HEK293 (cell line): ENCODE results near the gene BIN2.

Experiments
- CTCF ChIA-PET: fragments of 350-600 bp; formaldehyde crosslinking; extraction: SDS; loops from one replicate; lab custom pipeline; 2021; ENCODE audit warnings: antibody characterized with exemption; lab: Yijun Ruan, JAX
- POLR2A ChIA-PET: fragments of 300-600 bp; formaldehyde crosslinking; extraction: SDS; loops from one replicate; lab custom pipeline; 2020; ENCODE audit warnings: antibody characterized with exemption, inconsistent platforms; lab: Yijun Ruan, JAX
- H3K27ac ChIP-seq: fragments of 200-500 bp; sonication (Bioruptor generic); 2 replicates; pipeline ENCODE4 v1.5.1; 2014; ENCODE audit warnings: low read depth, low read length, control low read depth, inconsistent platforms; ENCODE audit errors: extremely low read depth
- H3K36me3 ChIP-seq, 2 experiments: fragments of 200-500 bp in 1 of 2; sonication (Bioruptor generic) in 1 of 2; 1 replicate in 1 of 2; 2 replicates in 1 of 2; pipeline ENCODE4 v1.5.1; 2014 to 2017; ENCODE audit warnings: inconsistent platforms in 2 of 2, low read length in 2 of 2; ENCODE audit not compliant: control insufficient read depth in 2 of 2, insufficient read depth in 1 of 2
- H3K4me1 ChIP-seq: fragments of 200-500 bp; sonication (Bioruptor generic); 2 replicates; pipeline ENCODE4 v1.5.1; 2014; ENCODE audit warnings: mild to moderate bottlenecking, low read length, inconsistent platforms; ENCODE audit not compliant: control insufficient read depth, insufficient read depth
- H3K4me3 ChIP-seq: 2 replicates; pipeline ENCODE4 v1.5.1; 2011; ENCODE audit warnings: low read depth, mild to moderate bottlenecking, control low read depth, low read length, moderate library complexity
- H3K9me3 ChIP-seq: fragments of 200-500 bp; sonication (Bioruptor generic); 2 replicates; pipeline ENCODE4 v1.5.1; 2014; ENCODE audit warnings: low read depth, low read length, inconsistent platforms; ENCODE audit not compliant: control insufficient read depth, insufficient read depth
- BCL11A ChIP-seq: fragments of 450-650 bp; formaldehyde crosslinking; IDR thresholded peaks from 2 replicates; pipeline ENCODE4 v1.5.1; 2016; ENCODE audit warnings: low read depth, missing biosample characterization, missing genetic modification characterization
- KLF1 ChIP-seq: fragments of 450-650 bp; formaldehyde crosslinking; IDR thresholded peaks from 2 replicates; pipeline ENCODE4 v1.5.1; 2016; ENCODE audit warnings: missing biosample characterization, missing genetic modification characterization
- KLF10 ChIP-seq: fragments of 450-650 bp; IDR thresholded peaks from 2 replicates; pipeline ENCODE4 v1.5.1; 2018; ENCODE audit warnings: missing biosample characterization, mild to moderate bottlenecking, missing genetic modification characterization
- KLF8 ChIP-seq: fragments of 450-650 bp; formaldehyde crosslinking; IDR thresholded peaks from 2 replicates; pipeline ENCODE4 v1.5.1; 2016; ENCODE audit warnings: missing biosample characterization, missing genetic modification characterization
- PRDM4 ChIP-seq: fragments of 450-650 bp; formaldehyde crosslinking; IDR thresholded peaks from 2 replicates; pipeline ENCODE4 v1.5.1; 2017; ENCODE audit warnings: missing biosample characterization, missing genetic modification characterization
- SCRT1 ChIP-seq: fragments of 450-650 bp; formaldehyde crosslinking; IDR thresholded peaks from 2 replicates; pipeline ENCODE4 v1.5.1; 2016; ENCODE audit warnings: missing biosample characterization, missing genetic modification characterization, borderline replicate concordance
- SCRT2 ChIP-seq: fragments of 450-650 bp; formaldehyde crosslinking; IDR thresholded peaks from 2 replicates; pipeline ENCODE4 v1.5.1; 2016; ENCODE audit warnings: missing biosample characterization, missing genetic modification characterization
- ZNF10 ChIP-seq: fragments of 450-650 bp; formaldehyde crosslinking; IDR thresholded peaks from 2 replicates; pipeline ENCODE4 v1.5.1; 2017; ENCODE audit warnings: missing biosample characterization, missing genetic modification characterization
- ZNF16 ChIP-seq: fragments of 450-650 bp; formaldehyde crosslinking; IDR thresholded peaks from 2 replicates; pipeline ENCODE4 v1.5.1; 2016; ENCODE audit warnings: low read depth, missing biosample characterization, missing genetic modification characterization
- ZNF214 ChIP-seq: fragments of 450-650 bp; formaldehyde crosslinking; IDR thresholded peaks from 2 replicates; pipeline ENCODE4 v1.5.1; 2017; ENCODE audit warnings: missing biosample characterization, mild to moderate bottlenecking, missing genetic modification characterization, borderline replicate concordance
- ZNF223 ChIP-seq: fragments of 450-650 bp; formaldehyde crosslinking; IDR thresholded peaks from 2 replicates; pipeline ENCODE4 v1.5.1; 2016; ENCODE audit warnings: missing biosample characterization, missing genetic modification characterization
- ZNF23 ChIP-seq: fragments of 450-650 bp; formaldehyde crosslinking; IDR thresholded peaks from 2 replicates; pipeline ENCODE4 v1.5.1; 2016; ENCODE audit warnings: missing biosample characterization, missing genetic modification characterization, borderline replicate concordance
- ZNF473 ChIP-seq: fragments of 450-650 bp; formaldehyde crosslinking; IDR thresholded peaks from 2 replicates; pipeline ENCODE4 v1.5.1; 2017; ENCODE audit warnings: missing biosample characterization, missing genetic modification characterization
- ZNF623 ChIP-seq: fragments of 450-650 bp; formaldehyde crosslinking; IDR thresholded peaks from 2 replicates; pipeline ENCODE4 v1.5.1; 2016; ENCODE audit warnings: missing biosample characterization, missing genetic modification characterization
- ZNF639 ChIP-seq: fragments of 450-650 bp; formaldehyde crosslinking; IDR thresholded peaks from 2 replicates; pipeline ENCODE4 v1.5.1; 2016; ENCODE audit warnings: missing biosample characterization, missing genetic modification characterization
- ZNF707 ChIP-seq: fragments of 450-650 bp; formaldehyde crosslinking; IDR thresholded peaks from 2 replicates; pipeline ENCODE4 v1.5.1; 2016; ENCODE audit warnings: missing biosample characterization, missing genetic modification characterization
- ZSCAN4 ChIP-seq: fragments of 450-650 bp; formaldehyde crosslinking; IDR thresholded peaks from 2 replicates; pipeline ENCODE4 v1.5.1; 2017; ENCODE audit warnings: missing biosample characterization, missing genetic modification characterization
- TF ChIP-seq, protein P1 (sequence below): sonication (generic); formaldehyde crosslinking; IDR thresholded peaks from 2 replicates; pipeline ENCODE4 v1.8.1; 2022; ENCODE audit warnings: mild to moderate bottlenecking, moderate library complexity, missing genetic modification reagents

Gene BIN2

DNA sequence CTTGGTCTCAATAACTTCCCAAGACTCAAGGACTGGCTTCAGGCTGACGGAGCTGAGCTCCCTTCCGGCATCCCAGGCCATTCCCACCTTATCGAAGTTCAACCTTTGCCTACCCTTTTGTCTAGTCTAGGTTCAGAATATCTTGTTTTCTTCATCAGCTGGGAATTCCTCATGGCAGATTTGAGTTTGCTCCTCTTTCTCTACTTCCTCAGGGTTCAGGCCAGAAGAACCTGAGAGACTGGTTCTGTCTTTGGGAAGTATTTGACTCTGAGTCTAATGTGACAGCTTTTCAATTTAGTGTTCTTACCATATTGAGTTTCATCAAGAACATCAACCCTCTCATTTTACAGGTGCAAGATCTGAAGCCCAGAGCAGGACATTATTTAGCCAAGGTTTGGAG lies 2.1 kb downstream of the BIN2 start:
- no peaks in the 10 kb centered on the region for H3K4me1 ChIP-seq
- H3K36me3 ChIP-seq = no peaks in the 10 kb centered on the region
- H3K27ac ChIP-seq = no peak overlapping the region
- CTCF ChIA-PET = interaction anchor here (0.7 to 2.0 kb wide), 3 partner anchors 19 to 30 kb away, joined by 3 to 8 read pairs (median 3); no protein-coding TSS in a partner anchor
- TF ChIP-seq KLF8 (no peak), ZNF623 (tag by site-specific recombination) (no peak)
- no peak overlapping the region for H3K4me3 ChIP-seq
- POLR2A ChIA-PET = no interaction called here
- no peaks in the 10 kb centered on the region for H3K9me3 ChIP-seq

DNA sequence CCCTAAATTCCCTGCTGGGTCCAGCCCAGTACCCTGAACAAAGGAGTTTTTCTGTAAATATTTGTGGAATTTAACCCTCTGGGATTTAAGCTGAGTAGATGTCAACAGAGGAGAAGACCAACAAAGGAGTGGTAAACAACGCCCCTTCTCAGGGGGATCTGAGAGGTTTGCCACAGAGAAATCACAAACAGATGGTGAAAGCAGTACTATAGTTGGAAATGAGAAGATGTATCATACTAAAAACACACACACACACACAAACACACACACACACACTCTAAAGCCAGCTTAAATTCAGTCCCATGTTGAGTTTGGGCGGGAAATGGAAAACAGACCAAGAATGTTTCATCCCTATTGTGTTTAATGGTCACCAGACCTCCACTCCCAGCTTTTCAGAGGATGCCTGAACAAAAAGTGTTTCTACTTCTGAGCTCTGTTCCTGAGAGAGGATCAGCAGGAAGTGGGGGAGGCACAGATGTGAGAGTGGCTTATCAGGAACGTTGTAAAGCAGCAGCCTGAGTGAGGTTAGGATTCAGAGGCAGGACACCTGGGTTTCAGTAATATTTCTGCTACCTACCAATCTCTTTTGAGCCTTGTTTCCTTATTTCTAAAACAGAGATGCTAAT lies 3.2 kb downstream of the BIN2 start:
- no peak overlapping the region for H3K4me3 ChIP-seq

GRCh38 chr12:51320311-51320694 lies 3.7 kb downstream of the BIN2 start:
- H3K36me3 ChIP-seq = no peaks in the 10 kb centered on the region
- no peaks in the 10 kb centered on the region for H3K9me3 ChIP-seq
- POLR2A ChIA-PET = no interaction called here
- no peak overlapping the region for H3K27ac ChIP-seq
- no peaks in the 10 kb centered on the region for H3K4me1 ChIP-seq
- TF ChIP-seq KLF10 (tag by site-specific recombination) = no peak
- no peak for TF ChIP-seq ZNF214 (tag by site-specific recombination)
- TF ChIP-seq ZNF16 (tag by site-specific recombination) = no peak
- TF ChIP-seq ZNF23 (tag by site-specific recombination) = no peak
- no peak for TF ChIP-seq PRDM4 (tag by site-specific recombination)
- no peak for TF ChIP-seq BCL11A
- no peak overlapping the region for H3K4me3 ChIP-seq
- CTCF ChIA-PET = interaction anchor here (2.0 kb wide), 1 partner anchor 21 kb away, joined by 8 read pairs; no protein-coding TSS in a partner anchor

More for the DNA sequence above, 3.2 kb downstream of the BIN2 start:
- Histone ChIP-seq H3K4me1 (no peaks in the 10 kb centered on the region), H3K9me3 (no peaks in the 10 kb centered on the region), H3K27ac (no peak overlapping the region), H3K36me3 (no peaks in the 10 kb centered on the region)
- TF ChIP-seq ZNF473 (tag by site-specific recombination) (no peak), ZSCAN4 (tag by site-specific recombination) (peak; percentile 76)
- ChIA-PET POLR2A (no interaction called here), CTCF (interaction anchor here (0.6 to 2.0 kb wide), 6 partner anchors 15 to 401 kb away, joined by 3 to 8 read pairs (median 4); no protein-coding TSS in a partner anchor)

- TF ChIP-seq SCRT2 (tag by site-specific recombination) (peak; percentile 91), SCRT1 (peak; percentile 65; the same call in 1 of the 2 replicates), ZNF10 (tag by site-specific recombination) (no peak), ZNF223 (tag by site-specific recombination) (no peak), ZNF639 (tag by site-specific recombination) (no peak), ZNF707 (tag by site-specific recombination) (no peak), KLF1 (tag by site-specific recombination) (peak; percentile 76)
- TF ChIP-seq, protein P1, sequence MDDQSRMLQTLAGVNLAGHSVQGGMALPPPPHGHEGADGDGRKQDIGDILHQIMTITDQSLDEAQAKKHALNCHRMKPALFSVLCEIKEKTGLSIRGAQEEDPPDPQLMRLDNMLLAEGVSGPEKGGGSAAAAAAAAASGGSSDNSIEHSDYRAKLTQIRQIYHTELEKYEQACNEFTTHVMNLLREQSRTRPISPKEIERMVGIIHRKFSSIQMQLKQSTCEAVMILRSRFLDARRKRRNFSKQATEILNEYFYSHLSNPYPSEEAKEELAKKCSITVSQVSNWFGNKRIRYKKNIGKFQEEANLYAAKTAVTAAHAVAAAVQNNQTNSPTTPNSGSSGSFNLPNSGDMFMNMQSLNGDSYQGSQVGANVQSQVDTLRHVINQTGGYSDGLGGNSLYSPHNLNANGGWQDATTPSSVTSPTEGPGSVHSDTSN (CRISPR knock-in tag) = no peak
- Histone ChIP-seq H3K4me3 (no peak overlapping the region), H3K9me3 (no peaks in the 10 kb centered on the region), H3K27ac (no peak overlapping the region), H3K36me3 (no peaks in the 10 kb centered on the region), H3K4me1 (no peaks in the 10 kb centered on the region)
- CTCF ChIA-PET = no interaction called here
- POLR2A ChIA-PET = no interaction called here
Observed at GRCh38 chr12:51318846-51319599, 5.0 kb downstream of the BIN2 start.
